OCI-LY1 (cell line): Measurements from ENCODE around the gene WASHC3.

Experiments
- H2AFZ ChIP-seq: fragments of 200-600 bp; sonication (generic), shearing (Covaris generic); 2 replicates; pipeline ENCODE4 v1.6.0; 2014; ENCODE audit warnings: antibody characterized with exemption, mild to moderate bottlenecking, low read length
- H3F3A ChIP-seq: fragments of 200-600 bp; sonication (generic), shearing (Covaris generic); 2 replicates; pipeline ENCODE4 v1.6.0; 2014; ENCODE audit warnings: mild to moderate bottlenecking, antibody characterized with exemption, low read length, moderate library complexity; ENCODE audit not compliant: insufficient read depth
- H3K27ac ChIP-seq: fragments of 200-600 bp; sonication (generic); 2 replicates; pipeline ENCODE4 v1.5.1; 2014; ENCODE audit warnings: low read length, mixed run types, mild to moderate bottlenecking, low read depth; ENCODE audit not compliant: poor library complexity, severe bottlenecking
- H3K27me3 ChIP-seq: fragments of 200-600 bp; sonication (generic); 2 replicates; pipeline ENCODE4 v1.6.0; 2014; ENCODE audit warnings: antibody characterized with exemption, mild to moderate bottlenecking, low read length, moderate library complexity; ENCODE audit not compliant: insufficient read depth
- H3K36me3 ChIP-seq: fragments of 200-600 bp; sonication (generic); 2 replicates; pipeline ENCODE4 v1.6.1; 2014; ENCODE audit warnings: mild to moderate bottlenecking, antibody characterized with exemption, low read length, moderate library complexity, mixed read lengths; ENCODE audit not compliant: insufficient read depth
- H3K4me1 ChIP-seq: fragments of 200-600 bp; sonication (generic); 2 replicates; pipeline ENCODE4 v1.5.1; 2014; ENCODE audit warnings: mild to moderate bottlenecking, low read length, moderate library complexity; ENCODE audit not compliant: insufficient read depth, severe bottlenecking
- H3K4me2 ChIP-seq: fragments of 200-600 bp; sonication (generic), shearing (Covaris generic); 2 replicates; pipeline ENCODE4 v1.6.1; 2014; ENCODE audit warnings: low read length
- H3K4me3 ChIP-seq: fragments of 200-600 bp; sonication (generic); 2 replicates; pipeline ENCODE4 v1.5.1; 2014; ENCODE audit warnings: low read length, low read depth, mild to moderate bottlenecking, mixed read lengths; ENCODE audit not compliant: poor library complexity, severe bottlenecking
- H3K79me2 ChIP-seq: fragments of 200-600 bp; shearing (Covaris generic); 2 replicates; pipeline ENCODE4 v1.6.1; 2016; ENCODE audit warnings: mixed run types, low read length, mixed read lengths; ENCODE audit not compliant: insufficient read depth
- H3K9ac ChIP-seq: fragments of 200-600 bp; sonication (generic), shearing (Covaris generic); 2 replicates; pipeline ENCODE4 v1.6.1; 2014; ENCODE audit warnings: mild to moderate bottlenecking, low read length, mixed read lengths
- H3K9me2 ChIP-seq: fragments of 200-600 bp; sonication (generic), shearing (Covaris generic); 2 replicates; pipeline ENCODE4 v1.6.1; 2014; ENCODE audit warnings: low read depth, mild to moderate bottlenecking, low read length, mixed read lengths
- H3K9me3 ChIP-seq: fragments of 200-600 bp; shearing (Covaris generic); 2 replicates; pipeline ENCODE4 v1.6.1; 2014; ENCODE audit warnings: low read length, mixed read lengths
- H4K20me1 ChIP-seq: fragments of 200-600 bp; sonication (generic), shearing (Covaris generic); 2 replicates; pipeline ENCODE4 v1.6.0; 2016; ENCODE audit warnings: mild to moderate bottlenecking, low read length; ENCODE audit not compliant: insufficient read depth
- CTCF ChIP-seq: fragments of 200-600 bp; sonication (generic), shearing (Covaris generic); IDR thresholded peaks from 2 replicates; pipeline ENCODE4 v1.5.1; 2017; ENCODE audit warnings: mild to moderate bottlenecking, antibody characterized with exemption, low read length, moderate library complexity, mixed read lengths
- EZH2 ChIP-seq: fragments of 200-600 bp; sonication (generic), shearing (Covaris generic); IDR thresholded peaks from 2 replicates; pipeline ENCODE4 v1.8.0; 2017; ENCODE audit warnings: borderline replicate concordance, mixed run types, mild to moderate bottlenecking, antibody characterized with exemption, low read length, moderate library complexity, mixed read lengths

Gene WASHC3

GRCh38 chr12:102052192-102053061 lies 9.4 kb downstream of the WASHC3 start:
- Histone ChIP-seq H3K9me2 (no peaks in the 10 kb centered on the region), H2AFZ (no peak overlapping the region)

GRCh38 chr12:102051431-102051965 lies 10.3 kb downstream of the WASHC3 start:
- no peaks in the 10 kb centered on the region for H4K20me1 ChIP-seq
- no peak for TF ChIP-seq EZH2
- TF ChIP-seq CTCF, result no peak
- H3K9me2 ChIP-seq, result no peaks in the 10 kb centered on the region
- H3K9me3 ChIP-seq, result no peaks in the 10 kb centered on the region
- H3F3A ChIP-seq, result no peaks in the 10 kb centered on the region
- H3K27ac ChIP-seq, result no peak overlapping the region
- peaks cover 6% of the 10 kb centered on the region for H3K4me1 ChIP-seq
- no peak overlapping the region for H3K4me3 ChIP-seq
- no peak overlapping the region for H3K4me2 ChIP-seq
- peaks cover 63% of the 10 kb centered on the region for H3K36me3 ChIP-seq
- no peak overlapping the region for H2AFZ ChIP-seq
- H3K79me2 ChIP-seq, result no peaks in the 10 kb centered on the region
- H3K27me3 ChIP-seq, result no peaks in the 10 kb centered on the region
- H3K9ac ChIP-seq, result no peak overlapping the region

More at GRCh38 chr12:102052192-102053061, 9.4 kb downstream of the WASHC3 start:
- H3K79me2 ChIP-seq, result no peaks in the 10 kb centered on the region
- H3K9ac ChIP-seq, result no peak overlapping the region
- no peak for TF ChIP-seq CTCF
- no peak for TF ChIP-seq EZH2
- H3K4me3 ChIP-seq, result no peak overlapping the region
- H4K20me1 ChIP-seq, result no peaks in the 10 kb centered on the region
- no peaks in the 10 kb centered on the region for H3K9me3 ChIP-seq
- H3K36me3 ChIP-seq, result peaks cover 70% of the 10 kb centered on the region
- H3K4me2 ChIP-seq, result no peak overlapping the region
- H3K4me1 ChIP-seq, result peaks cover 6% of the 10 kb centered on the region
- H3F3A ChIP-seq, result no peaks in the 10 kb centered on the region
- H3K27me3 ChIP-seq, result no peaks in the 10 kb centered on the region
- no peak overlapping the region for H3K27ac ChIP-seq

GRCh38 chr12:102050660-102051430 lies 10.9 kb downstream of the WASHC3 start:
- H3K36me3 ChIP-seq, result peaks cover 61% of the 10 kb centered on the region
- H3K27ac ChIP-seq, result no peak overlapping the region
- H3K9me2 ChIP-seq, result no peaks in the 10 kb centered on the region

More at GRCh38 chr12:102050660-102051430, 10.9 kb downstream of the WASHC3 start:
- no peak for TF ChIP-seq EZH2
- TF ChIP-seq CTCF, result no peak
- Histone ChIP-seq H2AFZ (no peak overlapping the region), H3K9me3 (no peaks in the 10 kb centered on the region), H3K79me2 (no peaks in the 10 kb centered on the region), H3K4me1 (peaks cover 6% of the 10 kb centered on the region), H4K20me1 (no peaks in the 10 kb centered on the region), H3K9ac (no peak overlapping the region), H3K4me3 (no peak overlapping the region), H3F3A (no peaks in the 10 kb centered on the region), H3K27me3 (no peaks in the 10 kb centered on the region), H3K4me2 (no peak overlapping the region)
